ENCODE data around the gene ATG10.

DNA sequence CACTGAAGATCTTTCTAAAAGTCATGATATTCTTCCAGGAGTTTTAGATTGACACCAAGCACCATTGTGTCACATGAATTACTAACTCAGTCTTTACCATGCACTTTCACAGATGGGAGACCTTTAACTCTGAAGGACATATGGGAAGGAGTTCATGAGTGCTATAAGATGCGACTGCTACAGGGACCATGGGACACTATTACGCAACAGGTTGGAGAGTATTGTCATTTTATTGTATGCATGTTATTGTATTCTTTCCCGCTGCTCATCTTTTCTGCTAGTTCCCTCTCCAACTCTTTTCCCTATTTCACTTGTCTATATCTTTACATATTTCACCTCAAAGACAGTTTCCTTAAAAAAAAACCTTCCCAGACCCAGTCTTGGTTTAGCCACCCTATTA lies 206.6 kb downstream of the ATG10 start:
- TF ChIP-seq, protein P1, sequence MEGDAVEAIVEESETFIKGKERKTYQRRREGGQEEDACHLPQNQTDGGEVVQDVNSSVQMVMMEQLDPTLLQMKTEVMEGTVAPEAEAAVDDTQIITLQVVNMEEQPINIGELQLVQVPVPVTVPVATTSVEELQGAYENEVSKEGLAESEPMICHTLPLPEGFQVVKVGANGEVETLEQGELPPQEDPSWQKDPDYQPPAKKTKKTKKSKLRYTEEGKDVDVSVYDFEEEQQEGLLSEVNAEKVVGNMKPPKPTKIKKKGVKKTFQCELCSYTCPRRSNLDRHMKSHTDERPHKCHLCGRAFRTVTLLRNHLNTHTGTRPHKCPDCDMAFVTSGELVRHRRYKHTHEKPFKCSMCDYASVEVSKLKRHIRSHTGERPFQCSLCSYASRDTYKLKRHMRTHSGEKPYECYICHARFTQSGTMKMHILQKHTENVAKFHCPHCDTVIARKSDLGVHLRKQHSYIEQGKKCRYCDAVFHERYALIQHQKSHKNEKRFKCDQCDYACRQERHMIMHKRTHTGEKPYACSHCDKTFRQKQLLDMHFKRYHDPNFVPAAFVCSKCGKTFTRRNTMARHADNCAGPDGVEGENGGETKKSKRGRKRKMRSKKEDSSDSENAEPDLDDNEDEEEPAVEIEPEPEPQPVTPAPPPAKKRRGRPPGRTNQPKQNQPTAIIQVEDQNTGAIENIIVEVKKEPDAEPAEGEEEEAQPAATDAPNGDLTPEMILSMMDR (IDR thresholded peaks at IDR 0.05), result no peak
- TF ChIP-seq POLR2A (IDR thresholded peaks at IDR 0.05), result no peak

All from thyroid gland (tissue), 4 donors.